KOPT-K1 (cell line): ENCODE results near the gene RAB10.

Experiments used
- H3K27ac ChIP-seq: fragments of 200-600 bp; sonication (generic); 2 replicates; pipeline ENCODE4 v1.5.1; 2016; ENCODE audit warnings: antibody characterized with exemption, mild to moderate bottlenecking, low read depth, low read length; ENCODE audit not compliant: poor library complexity, severe bottlenecking
- H3K36me3 ChIP-seq: fragments of 200-600 bp; sonication (generic); 2 replicates; pipeline ENCODE4 v1.5.1; 2017; ENCODE audit warnings: antibody characterized with exemption, mild to moderate bottlenecking, low read length, moderate library complexity; ENCODE audit not compliant: insufficient read depth
- H3K9me3 ChIP-seq: fragments of 200-600 bp; sonication (generic); 2 replicates; pipeline ENCODE4 v1.5.1; 2017; ENCODE audit warnings: antibody characterized with exemption, low read length, mild to moderate bottlenecking; ENCODE audit not compliant: insufficient read depth, poor library complexity, severe bottlenecking

The RAB10 gene

GRCh38 chr2:26178246-26178645 lies 144.4 kb downstream of the RAB10 start:
- Histone ChIP-seq H3K36me3 (no peaks in the 10 kb centered on the region), H3K27ac (no peak overlapping the region)

DNA sequence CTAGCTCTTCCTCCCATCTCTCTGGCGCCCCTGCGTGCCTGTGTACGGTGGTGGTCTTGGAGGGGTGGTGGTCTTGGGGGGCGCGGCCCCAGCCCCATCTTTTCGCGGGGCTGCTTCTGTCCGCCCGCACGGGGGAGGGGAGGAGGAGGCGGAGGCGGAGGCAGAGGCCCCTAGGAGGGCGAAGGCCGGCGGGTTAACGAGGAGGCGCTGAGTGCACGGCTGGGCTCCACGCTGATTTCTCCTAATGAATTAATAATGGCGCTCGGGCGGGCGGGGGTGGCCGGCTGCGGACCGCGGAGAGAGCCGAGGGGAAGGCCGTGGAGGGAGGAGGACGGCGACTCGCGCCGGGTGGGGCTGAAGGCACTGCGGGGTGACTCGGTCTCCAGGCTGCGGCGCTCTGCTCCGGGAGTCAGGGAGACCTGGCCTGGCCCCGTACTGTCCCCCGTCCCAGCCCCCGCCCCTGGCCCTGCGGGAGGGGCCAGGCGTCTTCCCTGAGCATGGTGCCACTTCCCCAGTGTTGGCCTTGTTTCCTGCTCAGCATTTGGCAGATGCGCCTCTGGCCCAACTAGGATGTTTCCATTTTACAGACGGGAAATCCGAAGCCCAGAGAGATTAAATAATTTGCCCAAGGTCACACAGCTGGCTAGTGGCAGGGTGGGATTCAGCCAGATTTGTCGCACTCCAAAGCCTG lies 145.0 kb downstream of the RAB10 start:
- Histone ChIP-seq H3K27ac (no peak overlapping the region), H3K36me3 (no peaks in the 10 kb centered on the region), H3K9me3 (no peaks in the 10 kb centered on the region)

More at GRCh38 chr2:26178246-26178645, 144.4 kb downstream of the RAB10 start:
- no peaks in the 10 kb centered on the region for H3K9me3 ChIP-seq

GRCh38 chr2:26179446-26179913 lies 145.6 kb downstream of the RAB10 start:
- Histone ChIP-seq H3K36me3 (no peaks in the 10 kb centered on the region), H3K27ac (no peak overlapping the region), H3K9me3 (no peaks in the 10 kb centered on the region)

DNA sequence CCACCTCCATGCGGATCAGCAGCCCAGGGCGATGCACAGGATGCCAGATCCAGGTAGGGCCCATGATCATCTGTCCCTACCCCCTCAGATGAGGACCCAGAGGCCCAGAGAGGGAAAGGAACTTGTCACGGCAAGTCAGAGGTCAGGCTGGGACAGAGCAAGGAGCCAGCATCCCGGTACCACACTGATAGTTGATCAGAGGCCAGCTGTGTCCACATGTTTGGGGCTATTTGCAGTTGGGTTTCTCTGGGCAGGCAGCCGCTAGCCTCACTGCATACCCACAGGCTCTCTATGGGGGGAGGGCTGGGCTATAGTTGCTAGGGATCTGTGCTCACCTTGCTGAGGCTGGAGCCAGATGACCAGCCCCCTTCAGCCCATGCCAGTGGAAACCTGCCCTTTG lies 148.6 kb downstream of the RAB10 start:
- Histone ChIP-seq H3K9me3 (no peaks in the 10 kb centered on the region), H3K27ac (no peak overlapping the region), H3K36me3 (no peaks in the 10 kb centered on the region)

- Histone ChIP-seq H3K27ac (no peak overlapping the region), H3K36me3 (no peaks in the 10 kb centered on the region), H3K9me3 (no peaks in the 10 kb centered on the region)
Measured at GRCh38 chr2:26182887-26183630, 149.2 kb downstream of the RAB10 start.

- H3K36me3 ChIP-seq, result 0 out of 2 replicates have a peak, but pooled peaks cover under 1% of the 10 kb centered on the region
- no peaks in the 10 kb centered on the region for H3K9me3 ChIP-seq
- peak overlapping the region; percentile 14 for H3K27ac ChIP-seq
Measured at GRCh38 chr2:26184121-26184520, 150.2 kb downstream of the RAB10 start.

GRCh38 chr2:26184555-26185303 lies 150.8 kb downstream of the RAB10 start:
- Histone ChIP-seq H3K9me3 (no peaks in the 10 kb centered on the region), H3K36me3 (peaks cover 7% of the 10 kb centered on the region; the same call in 1 of the 2 replicates), H3K27ac (peak overlapping the region; percentile 32)

DNA sequence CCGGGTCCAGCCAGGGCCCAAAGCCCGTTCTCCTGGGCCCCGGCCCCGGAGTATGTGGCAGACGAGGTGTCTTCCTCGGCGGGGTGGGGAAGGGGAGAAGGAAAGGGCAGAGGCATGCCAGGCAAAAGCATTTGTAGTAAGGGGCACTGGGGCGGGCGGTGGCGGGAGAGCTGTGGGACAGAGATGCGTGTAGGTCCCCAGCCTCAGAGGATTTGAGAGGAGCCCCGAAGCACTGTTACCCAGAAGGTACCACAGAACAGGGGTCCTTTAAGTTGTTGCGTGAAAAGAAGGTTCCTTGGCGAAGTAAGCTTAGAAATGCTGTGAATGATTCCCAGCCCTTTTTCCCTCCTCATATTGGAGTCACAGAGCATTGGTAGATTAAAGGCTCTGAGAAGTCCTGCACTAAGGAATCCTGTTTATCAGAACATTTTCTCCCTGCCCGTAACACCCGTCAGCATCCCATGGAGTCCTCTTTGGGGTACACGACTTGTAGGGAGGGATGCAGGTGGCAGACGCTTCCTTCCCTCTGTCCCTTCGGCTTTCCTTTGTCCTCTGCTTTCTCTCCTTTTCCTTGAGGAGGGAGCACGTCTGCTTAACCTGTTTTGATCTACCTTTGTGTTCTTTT lies 151.5 kb downstream of the RAB10 start:
- H3K9me3 ChIP-seq, result no peaks in the 10 kb centered on the region
- peaks cover 14% of the 10 kb centered on the region for H3K36me3 ChIP-seq
- peak overlapping the region; percentile 32 for H3K27ac ChIP-seq

- no peak overlapping the region for H3K27ac ChIP-seq
- no peaks in the 10 kb centered on the region for H3K9me3 ChIP-seq
- H3K36me3 ChIP-seq, result peaks cover 21% of the 10 kb centered on the region
Measured at GRCh38 chr2:26185954-26186770, 152.3 kb downstream of the RAB10 start.
